ENCODE data around the gene GSTT4.
"Not testable (repeated sequence)": the region's sequence is repeated elsewhere in the genome, so short reads cannot be mapped to it uniquely, and the experiment has no call there.

Gene GSTT4

GRCh38 chr22:24005201-24005600 lies at the start of gene GSTT4:
GSTT4 (minus strand) TSS chr22:24005453; CDS start chr22:24005356, 97 bp downstream.
- no peak for DNase-seq

- DNase-seq: no peak
These were observed 49.1 kb upstream of the GSTT4 start for GRCh38 chr22:24054356-24054755.

GRCh38 chr22:24053481-24054226 lies 48.4 kb upstream of the GSTT4 start:
- no peak for DNase-seq

GRCh38 chr22:24051568-24051967 lies 46.3 kb upstream of the GSTT4 start:
- DNase-seq: no peak

- DNase-seq: no peak
These were observed 45.8 kb upstream of the GSTT4 start for GRCh38 chr22:24051028-24051427.

- no peak for DNase-seq
These were observed 44.7 kb upstream of the GSTT4 start for GRCh38 chr22:24049978-24050377.

GRCh38 chr22:24049211-24049610 lies 44.0 kb upstream of the GSTT4 start:
- DNase-seq: no peak

- DNase-seq: no peak
These were observed 40.8 kb upstream of the GSTT4 start for GRCh38 chr22:24046024-24046423.

- DNase-seq: no peak
These were observed 38.7 kb upstream of the GSTT4 start for GRCh38 chr22:24043958-24044357.

GRCh38 chr22:24043465-24043864 lies 38.2 kb upstream of the GSTT4 start:
- not testable (repeated sequence) for DNase-seq

GRCh38 chr22:24040946-24041345 lies 35.7 kb upstream of the GSTT4 start:
- no peak for DNase-seq

- no peak for DNase-seq
These were observed 33.8 kb upstream of the GSTT4 start for GRCh38 chr22:24039046-24039445.

GRCh38 chr22:24037851-24038765 lies 32.9 kb upstream of the GSTT4 start:
- no peak for DNase-seq

- no peak for DNase-seq
These were observed 30.0 kb upstream of the GSTT4 start for GRCh38 chr22:24035296-24035695.

GRCh38 chr22:24033731-24034130 lies 28.5 kb upstream of the GSTT4 start:
- DNase-seq: no peak

- no peak for DNase-seq
These were observed 25.0 kb upstream of the GSTT4 start for GRCh38 chr22:24030186-24030702.

GRCh38 chr22:24029304-24029703 lies 24.1 kb upstream of the GSTT4 start:
- DNase-seq: no peak

GRCh38 chr22:24028533-24028932 lies 23.3 kb upstream of the GSTT4 start:
- no peak for DNase-seq

- no peak for DNase-seq
These were observed 22.7 kb upstream of the GSTT4 start for GRCh38 chr22:24027991-24028390.

- DNase-seq: no peak
These were observed 22.2 kb upstream of the GSTT4 start for GRCh38 chr22:24027389-24027975.

GRCh38 chr22:24026733-24027132 lies 21.5 kb upstream of the GSTT4 start:
- DNase-seq: no peak

- DNase-seq: no peak
These were observed 20.8 kb upstream of the GSTT4 start for GRCh38 chr22:24026056-24026455.

GRCh38 chr22:24025475-24025874 lies 20.2 kb upstream of the GSTT4 start:
- no peak for DNase-seq

Data from CD4-positive, alpha-beta T cell treated with Interferon alpha-2 for 1 hour (primary cell).